Panc1 (cell line): ENCODE results near the gene SYP. TPM values are rescaled to one million over a fixed set of nuclear protein-coding genes. Genes with fewer than 3 reads are reported as not detected.

Source experiments
- ATAC-seq: fragments of 200-7000 bp; cut with Tn5 transposase; 2 replicates; pipeline ENCODE4 v1.9.1; 2020; ENCODE audit warnings: mild to moderate bottlenecking, moderate library complexity
- BruUV-seq: library from RNA; stranded (reverse); fragments of 400-500 nt; replicated peaks from 2 replicates; lab custom pipeline; 2021; lab: Mats Ljungman, UMichigan
- CTCF ChIA-PET: fragments of 300-600 bp; sonication (Branson Sonifier 250); formaldehyde crosslinking; loops from one replicate; lab custom pipeline; 2022; ENCODE audit warnings: antibody characterized with exemption; lab: Charles Lee
- POLR2A ChIA-PET: fragments of 300-600 bp; sonication (Branson Sonifier 250); formaldehyde crosslinking; loops from one replicate; lab custom pipeline; 2022; ENCODE audit warnings: antibody characterized with exemption; lab: Charles Lee
- DNase-seq: peaks from one replicate; pipeline ENCODE4 v3.0.0-alpha.2; 2010; ENCODE audit warnings: low read depth, low spot score
- H3K27ac ChIP-seq: 2 replicates; pipeline ENCODE4 v1.5.1; 2011; ENCODE audit warnings: mild to moderate bottlenecking, low read length, inconsistent platforms
- H3K27me3 ChIP-seq: fragments of 200-500 bp; sonication (Bioruptor generic); 2 replicates; pipeline ENCODE4 v1.6.0; 2014; ENCODE audit warnings: low read length, inconsistent platforms; ENCODE audit not compliant: control insufficient read depth, insufficient read depth
- H3K36me3 ChIP-seq: fragments of 200-500 bp; sonication (Bioruptor generic); 2 replicates; pipeline ENCODE4 v1.5.1; 2014; ENCODE audit warnings: inconsistent platforms, mild to moderate bottlenecking, low read length, moderate library complexity; ENCODE audit not compliant: control insufficient read depth, insufficient read depth
- H3K4me1 ChIP-seq: 2 replicates; pipeline ENCODE4 v1.5.1; 2011; ENCODE audit warnings: inconsistent platforms, mild to moderate bottlenecking, low read length, moderate library complexity; ENCODE audit not compliant: control insufficient read depth, insufficient read depth
- H3K4me3 ChIP-seq, 2 experiments: 2 replicates each; pipeline ENCODE4 v1.5.1; 2011 to 2012; ENCODE audit warnings: low read depth in 2 of 2, low read length in 2 of 2, mild to moderate bottlenecking in 2 of 2, inconsistent platforms in 1 of 2, moderate library complexity in 1 of 2
- H3K9me3 ChIP-seq: fragments of 200-500 bp; sonication (Bioruptor generic); 2 replicates; pipeline ENCODE4 v1.5.1; 2014; ENCODE audit warnings: low read depth, mild to moderate bottlenecking, inconsistent platforms, low read length, moderate library complexity; ENCODE audit not compliant: control insufficient read depth, insufficient read depth
- POLR2AphosphoS5 ChIP-seq: IDR thresholded peaks from 2 replicates; pipeline ENCODE4 v1.6.1; 2012; ENCODE audit warnings: mild to moderate bottlenecking, low read depth, low read length, moderate library complexity
- REST ChIP-seq, 2 experiments: IDR thresholded peaks; 2 replicates each; pipeline ENCODE4 v1.6.1; 2011 to 2012; ENCODE audit warnings: low read depth in 2 of 2, control low read depth in 1 of 2, low read length in 1 of 2, mild to moderate bottlenecking in 1 of 2, moderate library complexity in 1 of 2; ENCODE audit not compliant: insufficient read depth in 1 of 2
- SIN3A ChIP-seq: IDR thresholded peaks from 2 replicates; pipeline ENCODE4 v1.6.1; 2012; ENCODE audit warnings: low read depth, mild to moderate bottlenecking, low read length, moderate library complexity, borderline replicate concordance; ENCODE audit not compliant: insufficient read depth
- TCF7L2 ChIP-seq: IDR thresholded peaks from 2 replicates; pipeline ENCODE4 v1.6.1; 2011; ENCODE audit warnings: mild to moderate bottlenecking, low read depth, low read length, inconsistent platforms
- in situ Hi-C: cut with HindIII; loops from 2 replicates; pipeline ENCODE4 v1.10.0; 2016; ENCODE audit warnings: low sequenced_read_pairs, low pct_unique_long_range_greater_than_20kb
- intact Hi-C: fragments of 100-400 bp; cut with micrococcal nuclease; formaldehyde crosslinking; loops from one replicate; pipeline ENCODE4 v1.10.0; 2022; ENCODE audit not compliant: unreplicated experiment
- total RNA-seq: library from RNA; stranded (reverse); gene quantifications from one replicate; pipeline ENCODE4 v1.2.1, GENCODE V29; 2021; ENCODE audit not compliant: unreplicated experiment
- TF ChIP-seq, protein P1 (sequence below): fragments of 450-650 bp; IDR thresholded peaks from 2 replicates; pipeline ENCODE4 v1.5.1; 2017; ENCODE audit warnings: mild to moderate bottlenecking

The SYP gene
- total RNA-seq, 1 experiment from 2014 or later = 12.4 TPM

GRCh38 chrX:49177873-49178480 is 22.0 kb downstream of the SYP start:
- TF ChIP-seq, protein P1, sequence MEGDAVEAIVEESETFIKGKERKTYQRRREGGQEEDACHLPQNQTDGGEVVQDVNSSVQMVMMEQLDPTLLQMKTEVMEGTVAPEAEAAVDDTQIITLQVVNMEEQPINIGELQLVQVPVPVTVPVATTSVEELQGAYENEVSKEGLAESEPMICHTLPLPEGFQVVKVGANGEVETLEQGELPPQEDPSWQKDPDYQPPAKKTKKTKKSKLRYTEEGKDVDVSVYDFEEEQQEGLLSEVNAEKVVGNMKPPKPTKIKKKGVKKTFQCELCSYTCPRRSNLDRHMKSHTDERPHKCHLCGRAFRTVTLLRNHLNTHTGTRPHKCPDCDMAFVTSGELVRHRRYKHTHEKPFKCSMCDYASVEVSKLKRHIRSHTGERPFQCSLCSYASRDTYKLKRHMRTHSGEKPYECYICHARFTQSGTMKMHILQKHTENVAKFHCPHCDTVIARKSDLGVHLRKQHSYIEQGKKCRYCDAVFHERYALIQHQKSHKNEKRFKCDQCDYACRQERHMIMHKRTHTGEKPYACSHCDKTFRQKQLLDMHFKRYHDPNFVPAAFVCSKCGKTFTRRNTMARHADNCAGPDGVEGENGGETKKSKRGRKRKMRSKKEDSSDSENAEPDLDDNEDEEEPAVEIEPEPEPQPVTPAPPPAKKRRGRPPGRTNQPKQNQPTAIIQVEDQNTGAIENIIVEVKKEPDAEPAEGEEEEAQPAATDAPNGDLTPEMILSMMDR = 0 out of 2 replicates have a peak, but pooled peaks have one; percentile 16
- TF ChIP-seq SIN3A = no peak
- TF ChIP-seq REST (IDR thresholded peaks at IDR 0.05; ENCODE audit: insufficient read depth in 1 of 2, low read depth in 2 of 2, low read length in 1 of 2) = no peak
- in situ Hi-C loops = no loop called here
- BruUV-seq = no TSS peak
- H3K4me3 ChIP-seq = no peak overlapping the region
- no peaks in the 10 kb centered on the region for H3K27me3 ChIP-seq
- H3K9me3 ChIP-seq = no peaks in the 10 kb centered on the region
- H3K36me3 ChIP-seq = peaks cover 4% of the 10 kb centered on the region; the same call in 1 of the 2 replicates
- ChIA-PET POLR2A (no interaction called here), CTCF (no interaction called here)
- H3K4me1 ChIP-seq = peaks cover 33% of the 10 kb centered on the region
- H3K27ac ChIP-seq = no peak overlapping the region; the same call in 1 of the 2 replicates
- intact Hi-C loops = no loop called here
- ATAC-seq (no peak), DNase-seq (no peak)

- Histone ChIP-seq H3K36me3 (peaks cover 4% of the 10 kb centered on the region; the same call in 1 of the 2 replicates), H3K27ac (peak overlapping the region; percentile 70), H3K27me3 (no peaks in the 10 kb centered on the region), H3K9me3 (no peaks in the 10 kb centered on the region), H3K4me1 (peaks cover 35% of the 10 kb centered on the region), H3K4me3 (no peak overlapping the region)
- no peak for DNase-seq
- ChIA-PET CTCF (interaction anchor here (0.7 kb wide), 1 partner anchor 134 kb away, joined by 3 read pairs; the partner anchor contains the start of gene TFE3), POLR2A (no interaction called here)
- TF ChIP-seq POLR2AphosphoS5 (0 out of 2 replicates have a peak, but pooled peaks have one; percentile 5), SIN3A (no peak), REST (IDR thresholded peaks at IDR 0.05; ENCODE audit: insufficient read depth in 1 of 2, low read depth in 2 of 2, low read length in 1 of 2) (no peak), TCF7L2 (no peak)
- TF ChIP-seq, protein P1 = peak; percentile 50
- in situ Hi-C loops (no loop called here), intact Hi-C loops (no loop called here)
- no TSS peak for BruUV-seq
- ATAC-seq = peak; percentile 63
These were observed 22.6 kb downstream of the SYP start for GRCh38 chrX:49177338-49177833.
